HepG2 (cell line): ENCODE results near the gene PPIA. TPM values are rescaled to one million over a fixed set of nuclear protein-coding genes. Genes with fewer than 3 reads are reported as not detected.

Experiments
- AHDC1 ChIP-seq: sonication (generic); formaldehyde crosslinking; IDR thresholded peaks from 2 replicates; pipeline ENCODE4 v1.5.1; 2020; ENCODE audit warnings: mild to moderate bottlenecking, missing genetic modification reagents, borderline replicate concordance
- CEBPZ ChIP-seq: IDR thresholded peaks from 2 replicates; pipeline ENCODE4 v1.6.1; 2012; ENCODE audit warnings: low read length, improper control_type of control experiment
- ELK4 ChIP-seq: sonication (generic); formaldehyde crosslinking; IDR thresholded peaks from 2 replicates; pipeline ENCODE4 v1.9.0; 2021; ENCODE audit warnings: missing genetic modification reagents, borderline replicate concordance
- IKZF4 ChIP-seq: sonication (generic); formaldehyde crosslinking; IDR thresholded peaks from 2 replicates; pipeline ENCODE4 v1.5.1; 2020; ENCODE audit warnings: borderline replicate concordance, mild to moderate bottlenecking, low read depth, missing genetic modification reagents; ENCODE audit errors: not compliant biosample characterization
- MAFG ChIP-seq: sonication (generic); formaldehyde crosslinking; IDR thresholded peaks from 2 replicates; pipeline ENCODE4 v1.5.1; 2020; ENCODE audit warnings: mild to moderate bottlenecking, missing genetic modification reagents
- NR2F2 ChIP-seq: IDR thresholded peaks from 2 replicates; pipeline ENCODE4 v1.6.1; 2012; ENCODE audit warnings: low read depth, inconsistent platforms, borderline replicate concordance
- SALL2 ChIP-seq: sonication (generic); formaldehyde crosslinking; IDR thresholded peaks from 2 replicates; pipeline ENCODE4 v1.8.1; 2023; ENCODE audit warnings: mild to moderate bottlenecking, missing genetic modification reagents, inconsistent platforms
- SIN3A ChIP-seq: IDR thresholded peaks from 2 replicates; pipeline ENCODE4 v1.6.1; 2011; ENCODE audit warnings: low read depth, mild to moderate bottlenecking, control low read depth, low read length, borderline replicate concordance
- SIN3B ChIP-seq: fragments of 150-350 bp; IDR thresholded peaks from 2 replicates; pipeline ENCODE4 v1.6.1; 2014; ENCODE audit warnings: low read length
- ZNF17 ChIP-seq: sonication (generic); formaldehyde crosslinking; IDR thresholded peaks from 2 replicates; pipeline ENCODE4 v1.5.0; 2020; ENCODE audit warnings: mild to moderate bottlenecking, missing genetic modification reagents
- ZNF253 ChIP-seq: sonication (generic); formaldehyde crosslinking; IDR thresholded peaks from 2 replicates; pipeline ENCODE4 v1.8.0; 2022; ENCODE audit warnings: mild to moderate bottlenecking, missing genetic modification reagents, borderline replicate concordance
- ZNF382 ChIP-seq: sonication (generic); formaldehyde crosslinking; IDR thresholded peaks from 2 replicates; pipeline ENCODE4 v1.5.0; 2020; ENCODE audit warnings: missing genetic modification reagents, mild to moderate bottlenecking, borderline replicate concordance
- ZNF564 ChIP-seq: sonication (generic); formaldehyde crosslinking; IDR thresholded peaks from 2 replicates; pipeline ENCODE4 v1.8.1; 2023; ENCODE audit warnings: mild to moderate bottlenecking, missing genetic modification reagents
- ZNF580 ChIP-seq: IDR thresholded peaks from 2 replicates; pipeline ENCODE4 v1.6.1; 2016; ENCODE audit warnings: low read depth, borderline replicate concordance
- ZNF792 ChIP-seq: IDR thresholded peaks from 2 replicates; pipeline ENCODE4 v1.6.1; 2016
- ZZZ3 ChIP-seq: sonication (generic); formaldehyde crosslinking; IDR thresholded peaks from 2 replicates; pipeline ENCODE4 v1.4.0; 2020; ENCODE audit warnings: missing genetic modification reagents, mild to moderate bottlenecking, borderline replicate concordance
- polyA plus RNA-seq, 8 experiments: library from polyadenylated mRNA; depleted of rRNA in 3 of 8; stranded (reverse) in 7 of 8; unstranded in 1 of 8; fragments of >200 nt; fragmentation: Illumina TruSeq in 4 of 8; extraction: Trizol in 4 of 8; gene quantifications; 2 replicates each; pipeline versions ENCODE4 v1.2.1 to v1.2.3, GENCODE V29; 2011 to 2016; ENCODE audit warnings: low read depth in 4 of 8, missing spikeins in 1 of 8, mixed read lengths in 1 of 8; ENCODE audit not compliant: insufficient read depth in 1 of 8
- total RNA-seq, 5 experiments: library from RNA; depleted of rRNA; stranded (reverse); fragments of >200 nt; fragmentation: Illumina TruSeq; extraction: Trizol; gene quantifications; 2 replicates each; pipeline ENCODE4 v1.2.3, GENCODE V29; 2016; ENCODE audit warnings: low read depth in 1 of 5
- TF ChIP-seq, protein P1 (sequence below): sonication (generic); formaldehyde crosslinking; IDR thresholded peaks from 2 replicates; pipeline ENCODE4 v1.9.0; 2021; ENCODE audit warnings: missing genetic modification reagents, borderline replicate concordance

The PPIA gene
- total and polyA plus RNA-seq, 2 of the 13 experiments (the other 11 are each of a cell fraction or from before 2014, with no cell fraction given): 2,268 to 3,010 TPM

GRCh38 chr7:44796034-44796503 lies 412 bp upstream of the PPIA start (continued):
- TF ChIP-seq ZNF382 (CRISPR knock-in tag): no peak
- no peak for TF ChIP-seq ZNF792 (CRISPR knock-in tag)
- 0 out of 2 replicates have a peak, but pooled peaks have one; percentile 65 for TF ChIP-seq AHDC1 (CRISPR knock-in tag)
- TF ChIP-seq ZNF580 (CRISPR knock-in tag): no peak
- no peak for TF ChIP-seq NR2F2
- no peak for TF ChIP-seq ELK4 (CRISPR knock-in tag)
- TF ChIP-seq SIN3B: no peak
- TF ChIP-seq, protein P1, sequence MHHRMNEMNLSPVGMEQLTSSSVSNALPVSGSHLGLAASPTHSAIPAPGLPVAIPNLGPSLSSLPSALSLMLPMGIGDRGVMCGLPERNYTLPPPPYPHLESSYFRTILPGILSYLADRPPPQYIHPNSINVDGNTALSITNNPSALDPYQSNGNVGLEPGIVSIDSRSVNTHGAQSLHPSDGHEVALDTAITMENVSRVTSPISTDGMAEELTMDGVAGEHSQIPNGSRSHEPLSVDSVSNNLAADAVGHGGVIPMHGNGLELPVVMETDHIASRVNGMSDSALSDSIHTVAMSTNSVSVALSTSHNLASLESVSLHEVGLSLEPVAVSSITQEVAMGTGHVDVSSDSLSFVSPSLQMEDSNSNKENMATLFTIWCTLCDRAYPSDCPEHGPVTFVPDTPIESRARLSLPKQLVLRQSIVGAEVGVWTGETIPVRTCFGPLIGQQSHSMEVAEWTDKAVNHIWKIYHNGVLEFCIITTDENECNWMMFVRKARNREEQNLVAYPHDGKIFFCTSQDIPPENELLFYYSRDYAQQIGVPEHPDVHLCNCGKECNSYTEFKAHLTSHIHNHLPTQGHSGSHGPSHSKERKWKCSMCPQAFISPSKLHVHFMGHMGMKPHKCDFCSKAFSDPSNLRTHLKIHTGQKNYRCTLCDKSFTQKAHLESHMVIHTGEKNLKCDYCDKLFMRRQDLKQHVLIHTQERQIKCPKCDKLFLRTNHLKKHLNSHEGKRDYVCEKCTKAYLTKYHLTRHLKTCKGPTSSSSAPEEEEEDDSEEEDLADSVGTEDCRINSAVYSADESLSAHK: no peak
- TF ChIP-seq IKZF4 (CRISPR knock-in tag): no peak
- TF ChIP-seq ZZZ3 (CRISPR knock-in tag): no peak
- peak; percentile 23; the same call in 1 of the 2 replicates for TF ChIP-seq ZNF564 (CRISPR knock-in tag)
- TF ChIP-seq SIN3A: no peak
- TF ChIP-seq MAFG (CRISPR knock-in tag): no peak
- TF ChIP-seq CEBPZ: no peak
- no peak for TF ChIP-seq SALL2 (CRISPR knock-in tag)
- TF ChIP-seq ZNF17: no peak
- TF ChIP-seq ZNF253 (CRISPR knock-in tag): no peak
